ENCODE results near the gene RBP3.

DNA sequence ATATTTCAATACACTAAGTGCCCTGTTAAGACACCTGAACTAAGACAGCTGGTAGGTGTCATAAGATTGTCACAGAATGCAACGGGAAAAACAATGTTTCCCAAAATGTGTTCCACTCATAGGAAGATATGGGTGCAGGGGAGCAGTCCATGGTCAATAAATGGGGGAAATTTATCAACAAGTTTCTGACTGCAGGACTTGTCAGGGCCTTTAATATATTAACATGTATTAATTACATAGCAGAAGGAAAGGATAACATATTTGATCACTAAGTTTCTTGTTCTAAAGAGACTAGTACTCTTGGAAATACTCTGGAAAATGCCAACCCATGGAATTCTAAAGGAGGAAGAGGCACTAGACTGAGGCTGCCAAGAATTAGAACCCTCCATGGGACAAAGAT lies 6.7 kb downstream of the RBP3 start:
- TF ChIP-seq, protein P1, sequence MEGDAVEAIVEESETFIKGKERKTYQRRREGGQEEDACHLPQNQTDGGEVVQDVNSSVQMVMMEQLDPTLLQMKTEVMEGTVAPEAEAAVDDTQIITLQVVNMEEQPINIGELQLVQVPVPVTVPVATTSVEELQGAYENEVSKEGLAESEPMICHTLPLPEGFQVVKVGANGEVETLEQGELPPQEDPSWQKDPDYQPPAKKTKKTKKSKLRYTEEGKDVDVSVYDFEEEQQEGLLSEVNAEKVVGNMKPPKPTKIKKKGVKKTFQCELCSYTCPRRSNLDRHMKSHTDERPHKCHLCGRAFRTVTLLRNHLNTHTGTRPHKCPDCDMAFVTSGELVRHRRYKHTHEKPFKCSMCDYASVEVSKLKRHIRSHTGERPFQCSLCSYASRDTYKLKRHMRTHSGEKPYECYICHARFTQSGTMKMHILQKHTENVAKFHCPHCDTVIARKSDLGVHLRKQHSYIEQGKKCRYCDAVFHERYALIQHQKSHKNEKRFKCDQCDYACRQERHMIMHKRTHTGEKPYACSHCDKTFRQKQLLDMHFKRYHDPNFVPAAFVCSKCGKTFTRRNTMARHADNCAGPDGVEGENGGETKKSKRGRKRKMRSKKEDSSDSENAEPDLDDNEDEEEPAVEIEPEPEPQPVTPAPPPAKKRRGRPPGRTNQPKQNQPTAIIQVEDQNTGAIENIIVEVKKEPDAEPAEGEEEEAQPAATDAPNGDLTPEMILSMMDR (IDR thresholded peaks at IDR 0.05; ENCODE audit: borderline replicate concordance, extremely low read depth, low read length, poor library complexity, severe bottlenecking) = no peak
- no peak for TF ChIP-seq EZH2 (IDR thresholded peaks at IDR 0.05; ENCODE audit: borderline replicate concordance, low read depth, low read length, severe bottlenecking)

Data from DND-41 (cell line).